NOMO-1 treated with dmso at 0.1 percent for 144 hours (cell line): Measurements from ENCODE around the gene CACNB2.

ENCODE experiments used
- DNase-seq: peaks from one replicate; lab custom pipeline; 2025; ENCODE audit not compliant: unreplicated experiment; lab: John Stamatoyannopoulos, UW

The CACNB2 gene

DNA sequence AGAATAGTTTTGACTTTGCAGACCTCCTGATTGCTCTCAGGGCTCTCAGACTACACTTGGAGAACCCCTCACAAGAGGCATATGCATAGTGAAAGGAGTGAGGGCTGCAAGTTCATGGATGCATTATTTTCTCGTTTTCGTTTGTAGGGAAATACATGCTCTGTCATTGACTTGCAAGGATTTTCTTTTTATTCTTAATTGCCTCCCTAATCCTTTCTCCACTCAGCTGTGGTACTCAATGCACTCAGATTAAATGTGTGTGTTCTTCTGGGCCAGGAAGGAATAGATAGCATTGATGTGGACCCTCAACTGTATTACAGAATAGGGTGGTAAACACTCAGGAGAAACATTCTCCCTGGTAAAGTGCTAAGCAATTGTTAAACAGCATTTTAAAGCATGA, 188.7 kb downstream of the CACNB2 start:
- no peak for DNase-seq

DNA sequence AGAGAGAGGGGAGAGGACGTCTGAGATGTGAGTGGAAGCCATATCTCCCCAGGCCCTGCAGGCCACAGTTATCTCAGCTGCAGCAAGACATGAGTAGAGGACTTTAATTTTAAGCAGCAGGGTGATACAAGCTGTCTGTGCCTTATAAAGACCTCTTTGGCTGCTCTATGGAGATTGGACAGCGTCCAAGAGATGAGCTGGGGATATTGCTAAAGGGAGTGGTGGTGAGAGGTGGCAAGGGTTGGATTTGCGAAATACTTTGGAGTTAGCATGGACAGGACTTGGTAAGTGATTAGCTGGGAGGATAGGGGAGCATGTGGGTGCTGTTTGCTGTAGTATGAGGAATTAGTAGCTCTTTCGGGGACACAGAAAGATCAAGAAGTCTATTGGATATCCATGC, 191.8 kb downstream of the CACNB2 start:
- DNase-seq: no peak

GRCh38 chr10:18332484-18332883, 192.3 kb downstream of the CACNB2 start:
- no peak for DNase-seq

GRCh38 chr10:18333621-18334020, 193.4 kb downstream of the CACNB2 start:
- no peak for DNase-seq

GRCh38 chr10:18334116-18334867, 194.1 kb downstream of the CACNB2 start:
- no peak for DNase-seq

- DNase-seq: no peak
These were observed 200.3 kb downstream of the CACNB2 start for GRCh38 chr10:18340496-18341051.

DNA sequence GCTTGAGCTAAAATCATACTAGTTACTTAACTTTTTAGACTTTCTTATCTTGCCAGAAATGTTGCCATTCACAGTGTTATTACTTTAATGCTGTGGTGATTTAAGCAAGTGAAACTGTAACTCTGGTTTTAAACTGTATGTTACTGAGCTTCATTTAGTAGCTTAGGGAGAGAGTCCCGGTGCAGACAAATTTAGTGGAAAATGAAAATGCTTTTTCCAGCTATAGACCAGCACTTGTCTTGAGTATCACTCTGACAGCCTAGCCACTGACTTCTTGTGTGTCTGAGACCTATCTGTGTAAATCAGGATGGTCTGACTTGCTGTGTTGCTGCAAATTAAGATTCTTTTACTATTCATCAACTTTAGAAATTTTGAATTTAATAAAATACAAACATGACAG, 200.8 kb downstream of the CACNB2 start:
- no peak for DNase-seq

- DNase-seq: no peak
These were observed 203.3 kb downstream of the CACNB2 start for GRCh38 chr10:18343573-18343972.

DNA sequence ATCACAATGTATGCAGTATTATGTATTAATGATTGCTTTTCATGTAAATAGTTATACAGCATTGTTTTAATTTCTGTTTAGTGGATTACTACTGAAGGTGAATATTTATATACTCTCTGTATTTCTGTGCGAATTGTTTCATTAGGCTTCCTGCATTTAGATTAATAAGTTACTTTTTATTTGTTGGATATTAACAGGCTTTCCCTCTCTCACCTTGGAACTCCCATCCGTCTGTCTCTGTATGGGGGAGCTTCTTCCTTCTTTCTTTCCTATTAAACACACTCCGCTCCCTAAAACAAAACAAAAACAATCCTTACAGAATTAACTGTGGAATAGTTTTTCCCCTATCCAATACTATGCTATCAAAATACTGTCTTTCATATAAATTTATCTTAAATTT, 205.1 kb downstream of the CACNB2 start:
- no peak for DNase-seq

GRCh38 chr10:18350340-18350739, 210.1 kb downstream of the CACNB2 start:
- no peak for DNase-seq

DNA sequence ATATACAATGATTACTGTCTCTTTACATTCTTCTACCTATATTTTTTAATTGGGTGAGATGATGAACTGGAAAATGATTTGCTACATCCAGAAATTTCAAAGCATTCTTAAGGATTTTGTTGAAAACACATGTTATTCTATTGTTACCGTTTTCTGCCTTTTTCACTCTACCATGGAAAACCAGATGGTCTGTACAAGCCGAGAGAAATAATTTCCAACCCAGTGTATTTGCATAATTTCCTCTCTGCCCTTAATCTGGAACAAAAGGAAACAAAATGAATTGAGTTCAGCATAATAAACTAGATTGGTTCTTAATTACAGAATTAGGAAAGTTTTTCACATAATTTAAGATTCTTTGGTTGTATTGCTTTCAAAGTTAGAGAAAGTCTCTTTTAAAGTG, 211.2 kb downstream of the CACNB2 start:
- no peak for DNase-seq

DNA sequence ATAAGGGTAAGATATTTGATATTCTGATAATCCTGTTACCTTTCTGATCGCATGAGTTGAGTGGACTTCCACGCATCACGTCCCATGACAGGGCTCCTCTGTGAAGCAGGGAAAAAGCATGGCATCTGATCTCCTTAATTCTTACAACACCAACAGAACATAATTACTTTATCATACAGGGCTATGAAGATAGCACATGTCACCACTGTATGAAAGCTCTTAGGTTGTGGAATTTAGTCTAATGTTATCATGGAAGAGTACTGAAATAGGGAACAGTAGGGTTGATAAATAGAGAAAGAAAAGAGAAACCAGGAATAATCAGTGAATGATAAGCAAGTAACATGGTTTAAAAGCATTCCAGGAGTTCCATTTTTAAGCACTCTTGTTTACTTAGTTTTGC, 212.0 kb downstream of the CACNB2 start:
- no peak for DNase-seq

DNA sequence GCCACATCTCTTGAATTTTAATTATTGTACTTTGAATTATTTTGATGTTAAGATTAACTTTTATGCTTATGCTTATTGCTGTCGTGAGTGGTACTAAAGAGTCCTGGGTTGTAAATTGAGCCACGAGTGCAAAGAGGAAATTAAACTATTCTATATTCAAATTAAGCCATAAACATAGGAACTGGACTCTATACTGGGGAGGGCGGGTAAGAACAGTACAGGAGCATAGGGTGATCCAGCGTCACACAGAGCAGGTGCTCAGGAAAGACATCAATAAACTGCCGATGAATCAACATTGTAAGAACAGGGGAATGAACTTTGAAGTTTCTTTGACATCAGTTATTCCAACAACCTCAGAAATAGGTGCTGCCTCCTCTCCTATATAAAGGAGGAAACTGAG, 219.6 kb downstream of the CACNB2 start:
- no peak for DNase-seq

DNA sequence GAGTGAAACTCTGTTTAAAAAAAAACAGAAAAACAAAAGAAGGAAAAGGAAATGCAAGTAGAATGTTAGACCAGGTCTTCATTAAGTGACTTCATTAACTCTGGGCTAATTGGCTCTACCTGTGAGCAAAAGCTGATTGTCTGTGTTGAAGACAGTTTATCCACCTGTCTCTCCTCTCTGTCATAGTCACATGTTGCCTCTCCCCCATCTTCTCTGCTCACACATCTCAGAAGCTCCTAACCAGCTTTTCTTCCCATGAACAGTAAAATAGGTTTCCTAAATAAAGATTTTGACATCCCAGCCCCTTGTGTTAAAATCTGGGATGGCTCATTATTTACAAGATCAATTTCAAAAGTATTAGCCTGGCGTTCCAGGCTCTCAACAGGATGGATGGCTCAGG, 222.7 kb downstream of the CACNB2 start:
- no peak for DNase-seq

DNA sequence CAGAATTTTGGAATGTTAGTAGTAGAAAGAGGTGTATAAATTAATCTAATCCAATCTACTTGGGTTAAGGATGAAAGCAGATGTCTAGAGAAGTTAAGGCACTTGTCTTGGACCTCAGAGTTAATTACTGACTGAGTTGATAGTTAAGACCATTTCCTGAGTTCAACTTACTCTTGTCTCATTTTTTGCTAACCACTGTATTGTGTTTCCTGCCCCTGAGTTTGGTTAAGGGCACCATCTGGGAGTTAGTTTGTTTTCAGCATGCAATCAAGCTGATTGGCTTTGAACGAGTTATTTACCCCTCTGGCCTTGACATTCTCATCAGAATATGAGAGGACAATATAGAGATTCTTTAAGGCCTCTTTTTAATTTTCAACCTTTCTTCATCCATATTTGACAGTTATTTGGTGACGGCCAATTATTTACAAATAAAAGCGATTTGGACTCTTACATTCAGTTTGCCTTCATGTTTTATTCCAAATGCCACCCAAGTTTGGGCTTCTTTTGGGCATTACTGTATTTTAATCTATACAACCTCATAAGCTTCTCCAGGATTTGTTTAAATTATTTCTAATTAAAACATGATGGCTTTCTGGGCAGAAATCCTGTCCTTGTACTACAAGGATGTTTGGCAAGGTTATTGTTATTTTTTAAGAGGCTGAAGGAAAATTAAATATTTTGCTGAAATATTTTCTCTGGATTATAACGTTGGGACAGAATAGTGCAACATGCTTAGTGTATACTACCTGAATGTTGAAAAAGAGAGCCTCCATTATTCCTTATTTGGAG, 225.0 kb downstream of the CACNB2 start:
- DNase-seq: no peak

- no peak for DNase-seq
These were observed 227.6 kb downstream of the CACNB2 start for GRCh38 chr10:18367840-18368239.

- no peak for DNase-seq
These were observed 228.0 kb downstream of the CACNB2 start for GRCh38 chr10:18368273-18368672.

DNA sequence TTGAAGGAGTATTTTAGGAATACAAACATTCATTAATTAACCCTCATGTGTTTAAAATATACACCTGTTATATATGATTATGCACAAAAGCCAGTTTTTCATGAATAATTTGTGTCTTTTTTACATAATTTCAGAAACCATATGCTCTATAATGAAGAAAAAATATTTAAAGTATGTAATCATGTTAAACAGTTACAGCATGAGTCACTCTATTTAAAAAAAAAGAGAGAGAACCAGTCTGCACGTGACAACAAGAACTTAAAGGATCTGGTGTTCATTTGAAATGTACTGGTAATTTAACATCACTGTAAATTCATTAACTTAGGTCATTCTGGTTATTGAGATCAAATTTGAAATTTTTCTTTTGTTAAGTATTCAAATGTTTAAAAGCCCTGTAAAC, 228.5 kb downstream of the CACNB2 start:
- no peak for DNase-seq

GRCh38 chr10:18369859-18370473, 229.7 kb downstream of the CACNB2 start:
- no peak for DNase-seq

DNA sequence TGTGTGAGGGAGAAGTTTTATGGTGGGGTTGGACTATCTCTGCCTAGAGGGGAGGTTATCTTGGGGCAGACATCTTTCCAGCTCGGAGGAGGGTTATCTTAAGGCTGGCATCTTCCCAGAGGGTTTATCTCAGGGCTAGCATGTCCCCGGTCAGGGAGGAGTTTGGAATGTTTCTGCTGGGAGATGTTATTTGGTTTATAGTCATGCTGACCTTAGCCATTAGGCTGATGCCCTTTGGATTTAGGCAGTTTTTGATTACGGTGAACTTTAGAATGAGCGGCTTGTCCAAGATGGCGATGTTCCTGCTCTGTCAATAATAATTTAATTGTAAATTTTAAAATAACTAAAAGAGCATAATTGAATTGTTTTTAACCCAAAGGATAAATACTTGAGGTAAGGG, 236.4 kb downstream of the CACNB2 start:
- no peak for DNase-seq

- no peak for DNase-seq
These were observed 237.7 kb downstream of the CACNB2 start for GRCh38 chr10:18377898-18378297.

- DNase-seq: no peak
These were observed 238.5 kb downstream of the CACNB2 start for GRCh38 chr10:18378766-18379165.
